ENCODE results near the gene CFAP45.

The CFAP45 gene

GRCh38 chr1:159845751-159846629 lies 54.0 kb downstream of the CFAP45 start:
- no peak for DNase-seq
- H3K9me3 ChIP-seq = no peaks in the 10 kb centered on the region
- TF ChIP-seq CTCF (IDR thresholded peaks at IDR 0.05; ENCODE audit: low read depth, low read length) = no peak
- H3K27me3 ChIP-seq = no peaks in the 10 kb centered on the region
- no peaks in the 10 kb centered on the region for H3K36me3 ChIP-seq
- no peak overlapping the region for H3K4me3 ChIP-seq (ENCODE audit: low read depth, low read length)
- H3K4me1 ChIP-seq = no peaks in the 10 kb centered on the region

- no peak for DNase-seq
- Histone ChIP-seq H3K4me3 (ENCODE audit: low read depth, low read length) (no peak overlapping the region), H3K27me3 (no peaks in the 10 kb centered on the region), H3K36me3 (no peaks in the 10 kb centered on the region), H3K9me3 (no peaks in the 10 kb centered on the region), H3K4me1 (no peaks in the 10 kb centered on the region)
- no peak for TF ChIP-seq CTCF (IDR thresholded peaks at IDR 0.05; ENCODE audit: low read depth, low read length)
Measured at GRCh38 chr1:159843459-159843858, 56.5 kb downstream of the CFAP45 start.

- TF ChIP-seq CTCF (IDR thresholded peaks at IDR 0.05; ENCODE audit: low read depth, low read length) = no peak
- no peak for DNase-seq
- Histone ChIP-seq H3K36me3 (no peaks in the 10 kb centered on the region), H3K4me3 (ENCODE audit: low read depth, low read length) (no peak overlapping the region), H3K27me3 (no peaks in the 10 kb centered on the region), H3K9me3 (no peaks in the 10 kb centered on the region), H3K4me1 (no peaks in the 10 kb centered on the region)
Measured at GRCh38 chr1:159841749-159842148, 58.2 kb downstream of the CFAP45 start.

- TF ChIP-seq CTCF (IDR thresholded peaks at IDR 0.05; ENCODE audit: low read depth, low read length) = no peak
- H3K36me3 ChIP-seq = no peaks in the 10 kb centered on the region
- H3K9me3 ChIP-seq = no peaks in the 10 kb centered on the region
- no peaks in the 10 kb centered on the region for H3K4me1 ChIP-seq
- H3K27me3 ChIP-seq = no peaks in the 10 kb centered on the region
- no peak overlapping the region for H3K4me3 ChIP-seq (ENCODE audit: low read depth, low read length)
- no peak for DNase-seq
Measured at GRCh38 chr1:159839116-159839849, 60.7 kb downstream of the CFAP45 start.

GRCh38 chr1:159838715-159839114 lies 61.2 kb downstream of the CFAP45 start:
- no peak for DNase-seq
- H3K9me3 ChIP-seq = no peaks in the 10 kb centered on the region
- no peak overlapping the region for H3K4me3 ChIP-seq (ENCODE audit: low read depth, low read length)
- H3K4me1 ChIP-seq = no peaks in the 10 kb centered on the region
- TF ChIP-seq CTCF (IDR thresholded peaks at IDR 0.05; ENCODE audit: low read depth, low read length) = no peak
- H3K27me3 ChIP-seq = no peaks in the 10 kb centered on the region
- H3K36me3 ChIP-seq = no peaks in the 10 kb centered on the region
